H9 (cell line): ENCODE data around the gene TMEM63A. TPM values are rescaled to one million over a fixed set of nuclear protein-coding genes. Genes with fewer than 3 reads are reported as not detected.

Source experiments
- DNase-seq: peaks from one replicate; pipeline ENCODE4 v3.0.0-alpha.2; 2017
- H2AFZ ChIP-seq: one replicate; pipeline ENCODE4 v1.6.1; 2013; ENCODE audit warnings: mild to moderate bottlenecking, low read length, control low read depth, moderate library complexity
- H2AK5ac ChIP-seq: 2 replicates; pipeline ENCODE4 v1.6.1; 2013; ENCODE audit warnings: low read length, control low read depth, mixed read lengths; ENCODE audit not compliant: insufficient read length
- H2BK120ac ChIP-seq: one replicate; pipeline ENCODE4 v1.6.1; 2013; ENCODE audit warnings: low read depth, mild to moderate bottlenecking, low read length, control low read depth, inconsistent platforms; ENCODE audit not compliant: poor library complexity, severe bottlenecking
- H2BK12ac ChIP-seq: 2 replicates; pipeline ENCODE4 v1.6.1; 2013; ENCODE audit warnings: low read length, control low read depth, mixed read lengths, low read depth; ENCODE audit not compliant: insufficient read length
- H2BK15ac ChIP-seq: 2 replicates; pipeline ENCODE4 v1.6.1; 2013; ENCODE audit warnings: low read depth, low read length, control low read depth
- H2BK20ac ChIP-seq: one replicate; pipeline ENCODE4 v1.6.1; 2013; ENCODE audit warnings: low read depth, mild to moderate bottlenecking, low read length, control low read depth, inconsistent platforms; ENCODE audit not compliant: poor library complexity, severe bottlenecking
- H2BK5ac ChIP-seq: 2 replicates; pipeline ENCODE4 v1.6.1; 2013; ENCODE audit warnings: low read length, control low read depth, mixed read lengths; ENCODE audit not compliant: insufficient read length
- H3K14ac ChIP-seq: 2 replicates; pipeline ENCODE4 v1.6.1; 2013; ENCODE audit warnings: low read length, control low read depth; ENCODE audit not compliant: insufficient read depth
- H3K18ac ChIP-seq: 2 replicates; pipeline ENCODE4 v1.6.1; 2013; ENCODE audit warnings: low read depth, mild to moderate bottlenecking, mixed read lengths, low read length, control low read depth; ENCODE audit not compliant: insufficient read length
- H3K23ac ChIP-seq: 2 replicates; pipeline ENCODE4 v1.6.1; 2013; ENCODE audit warnings: low read length, control low read depth, mixed read lengths, low read depth; ENCODE audit not compliant: insufficient read length
- H3K23me2 ChIP-seq: 2 replicates; pipeline ENCODE4 v1.6.1; 2013; ENCODE audit warnings: low read depth, mild to moderate bottlenecking, mixed read lengths, low read length, control low read depth; ENCODE audit not compliant: insufficient read length, poor library complexity, severe bottlenecking
- H3K27ac ChIP-seq: 2 replicates; pipeline ENCODE4 v1.5.1; 2013; ENCODE audit warnings: low read length, control low read depth, mixed read lengths, low read depth; ENCODE audit not compliant: insufficient read length
- H3K27me3 ChIP-seq: 2 replicates; pipeline ENCODE4 v1.6.1; 2013; ENCODE audit warnings: low read length, control low read depth, inconsistent platforms; ENCODE audit not compliant: insufficient read depth
- H3K4ac ChIP-seq: 2 replicates; pipeline ENCODE4 v1.6.1; 2013; ENCODE audit warnings: low read depth, mild to moderate bottlenecking, control low read depth, inconsistent platforms, low read length, moderate library complexity
- H3K4me1 ChIP-seq: 2 replicates; pipeline ENCODE4 v1.6.1; 2013; ENCODE audit warnings: low read length, control low read depth, inconsistent platforms; ENCODE audit not compliant: insufficient read depth
- H3K4me2 ChIP-seq: 2 replicates; pipeline ENCODE4 v1.6.1; 2013; ENCODE audit warnings: low read length, control low read depth, mixed read lengths; ENCODE audit not compliant: insufficient read length, insufficient read depth
- H3K56ac ChIP-seq: 2 replicates; pipeline ENCODE4 v1.6.1; 2013; ENCODE audit warnings: low read depth, mild to moderate bottlenecking, mixed read lengths, low read length, control low read depth; ENCODE audit not compliant: insufficient read length
- H3K79me1 ChIP-seq: 2 replicates; pipeline ENCODE4 v1.6.1; 2013; ENCODE audit warnings: low read depth, mild to moderate bottlenecking, moderate library complexity, low read length, control low read depth, inconsistent platforms; ENCODE audit not compliant: insufficient read depth, poor library complexity, severe bottlenecking
- H3K79me2 ChIP-seq: 2 replicates; pipeline ENCODE4 v1.6.1; 2013; ENCODE audit warnings: low read length, control low read depth, inconsistent platforms; ENCODE audit not compliant: insufficient read depth
- H3K9ac ChIP-seq: 2 replicates; pipeline ENCODE4 v1.6.1; 2013; ENCODE audit warnings: low read length, control low read depth, mixed read lengths; ENCODE audit not compliant: insufficient read length; ENCODE audit errors: extremely low read depth
- H3K9me3 ChIP-seq: one replicate; pipeline ENCODE4 v1.6.1; 2013; ENCODE audit warnings: low read depth, low read length, inconsistent platforms; ENCODE audit not compliant: control insufficient read depth
- H3T11ph ChIP-seq: one replicate; pipeline ENCODE4 v1.6.1; 2013; ENCODE audit warnings: mild to moderate bottlenecking, low read length, control low read depth, inconsistent platforms
- H4K20me1 ChIP-seq: one replicate; pipeline ENCODE4 v1.6.1; 2013; ENCODE audit not compliant: control insufficient read depth, insufficient read length, insufficient read depth
- H4K5ac ChIP-seq: 2 replicates; pipeline ENCODE4 v1.6.1; 2013; ENCODE audit warnings: low read depth, mild to moderate bottlenecking, mixed read lengths, low read length, control low read depth; ENCODE audit not compliant: insufficient read length
- H4K8ac ChIP-seq: replicated peaks from 2 replicates; pipeline ENCODE4 v1.6.1; 2013; ENCODE audit warnings: low read length, control low read depth, mixed read lengths, low read depth; ENCODE audit not compliant: insufficient read length
- H4K91ac ChIP-seq: 2 replicates; pipeline ENCODE4 v1.6.1; 2013; ENCODE audit warnings: low read depth, mild to moderate bottlenecking, moderate library complexity, mixed read lengths, low read length, control low read depth; ENCODE audit not compliant: insufficient read length
- H3K27ac Mint-ChIP-seq, 3 experiments: 2 replicates in 2 of 3; 3 replicates in 1 of 3; pipeline ENCODE4 v1.8.0; 2020 to 2021; ENCODE audit warnings: mixed read lengths in 3 of 3, mild to moderate bottlenecking in 1 of 3, moderate library complexity in 1 of 3
- H3K27me3 Mint-ChIP-seq: 2 replicates; pipeline ENCODE4 v1.8.0; 2021; ENCODE audit warnings: low read depth, mild to moderate bottlenecking, moderate library complexity, mixed read lengths
- H3K36me3 Mint-ChIP-seq, 3 experiments: 2 replicates in 2 of 3; 3 replicates in 1 of 3; pipeline ENCODE4 v1.8.0; 2020 to 2021; ENCODE audit warnings: low read depth in 3 of 3, mixed read lengths in 3 of 3; ENCODE audit not compliant: insufficient read depth in 1 of 3
- H3K4me1 Mint-ChIP-seq, 2 experiments: 2 replicates each; pipeline ENCODE4 v1.8.0; 2020; ENCODE audit warnings: mixed read lengths in 2 of 2
- H3K4me3 Mint-ChIP-seq, 2 experiments: 2 replicates in 1 of 2; 3 replicates in 1 of 2; pipeline ENCODE4 v1.8.0; 2020 to 2021; ENCODE audit warnings: mild to moderate bottlenecking in 2 of 2, mixed read lengths in 2 of 2, moderate library complexity in 1 of 2
- H3K9me3 Mint-ChIP-seq, 2 experiments: 2 replicates in 1 of 2; 3 replicates in 1 of 2; pipeline ENCODE4 v1.8.0; 2020; ENCODE audit warnings: mild to moderate bottlenecking in 2 of 2, mixed read lengths in 2 of 2, moderate library complexity in 1 of 2
- WGBS: extraction: QIAGEN DNeasy Blood & Tissue Kit; methylation state at CpG from one replicate; pipeline ENCODE4 v1.1.7; 2013; ENCODE audit warnings: missing lambda C conversion rate, low lambda C conversion rate, mixed read lengths; ENCODE audit not compliant: insufficient read length; ENCODE audit errors: extremely low coverage; 5-methylcytosine and 5-hydroxymethylcytosine counted together
- total RNA-seq: library from RNA; stranded (reverse); gene quantifications from 2 replicates; pipeline ENCODE4 v1.2.1, GENCODE V29; 2021
- TF ChIP-seq, protein P1 (sequence below): fragments of 200-600 bp; sonication (generic); conservative IDR thresholded peaks from 3 replicates; pipeline ENCODE4 v1.8.0; 2021; ENCODE audit warnings: antibody characterized with exemption, mild to moderate bottlenecking

TMEM63A gene
- total RNA-seq, 1 experiment from 2014 or later: 75.7 TPM

DNA sequence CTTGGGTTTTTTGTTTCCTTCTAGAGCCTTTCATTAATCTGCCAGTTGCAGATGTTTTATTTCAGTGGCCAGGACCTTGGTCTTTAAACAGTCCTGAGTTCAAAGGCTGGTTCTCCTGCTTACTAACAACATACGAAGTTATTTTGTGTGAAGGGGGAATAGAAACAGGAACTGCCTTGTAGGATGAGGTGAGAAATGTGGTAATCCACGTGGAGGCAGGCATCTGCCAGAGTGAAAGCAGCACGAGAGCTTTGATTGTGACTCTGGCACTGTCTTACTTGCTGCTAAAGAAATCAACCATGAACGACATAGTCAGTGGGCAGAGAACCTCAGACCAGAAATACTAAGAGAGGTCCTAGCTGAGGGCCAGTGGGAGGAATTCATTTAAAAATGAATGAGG lies 30.4 kb downstream of the TMEM63A start:
- Mint-ChIP-seq H3K36me3 (peaks cover 76 to 94% (median 78%) of the 10 kb centered on the region in 3 experiments), H3K27ac (no peak overlapping the region), H3K4me3 (no peak overlapping the region), H3K4me1 (peaks cover 0 to 6% of the 10 kb centered on the region in 2 experiments; a peak in 3 of 4 replicates), H3K9me3 (peaks cover 5 to 9% of the 10 kb centered on the region in 2 experiments), H3K27me3 (no peaks in the 10 kb centered on the region)
- H3K23ac ChIP-seq: no peak overlapping the region
- WGBS: no CpG with 5 or more reads among the region's 4 CpGs
- H3K27me3 ChIP-seq: no peaks in the 10 kb centered on the region; the same call in 1 of the 2 replicates
- no peak overlapping the region for H2BK5ac ChIP-seq
- no peak overlapping the region for H4K91ac ChIP-seq
- no peak overlapping the region for H2BK15ac ChIP-seq
- no peak overlapping the region for H3K14ac ChIP-seq
- no peak for DNase-seq
- no peak overlapping the region for H2BK12ac ChIP-seq
- H2BK120ac ChIP-seq: no peak overlapping the region
- no peak overlapping the region for H3K4ac ChIP-seq
- no peaks in the 10 kb centered on the region for H3K79me2 ChIP-seq
- TF ChIP-seq, protein P1, sequence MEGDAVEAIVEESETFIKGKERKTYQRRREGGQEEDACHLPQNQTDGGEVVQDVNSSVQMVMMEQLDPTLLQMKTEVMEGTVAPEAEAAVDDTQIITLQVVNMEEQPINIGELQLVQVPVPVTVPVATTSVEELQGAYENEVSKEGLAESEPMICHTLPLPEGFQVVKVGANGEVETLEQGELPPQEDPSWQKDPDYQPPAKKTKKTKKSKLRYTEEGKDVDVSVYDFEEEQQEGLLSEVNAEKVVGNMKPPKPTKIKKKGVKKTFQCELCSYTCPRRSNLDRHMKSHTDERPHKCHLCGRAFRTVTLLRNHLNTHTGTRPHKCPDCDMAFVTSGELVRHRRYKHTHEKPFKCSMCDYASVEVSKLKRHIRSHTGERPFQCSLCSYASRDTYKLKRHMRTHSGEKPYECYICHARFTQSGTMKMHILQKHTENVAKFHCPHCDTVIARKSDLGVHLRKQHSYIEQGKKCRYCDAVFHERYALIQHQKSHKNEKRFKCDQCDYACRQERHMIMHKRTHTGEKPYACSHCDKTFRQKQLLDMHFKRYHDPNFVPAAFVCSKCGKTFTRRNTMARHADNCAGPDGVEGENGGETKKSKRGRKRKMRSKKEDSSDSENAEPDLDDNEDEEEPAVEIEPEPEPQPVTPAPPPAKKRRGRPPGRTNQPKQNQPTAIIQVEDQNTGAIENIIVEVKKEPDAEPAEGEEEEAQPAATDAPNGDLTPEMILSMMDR: no peak
- no peak overlapping the region for H4K5ac ChIP-seq
- H4K20me1 ChIP-seq: peaks cover 2% of the 10 kb centered on the region
- H3K79me1 ChIP-seq: no peaks in the 10 kb centered on the region
- no peaks in the 10 kb centered on the region for H3K4me1 ChIP-seq
- no peak overlapping the region for H2AK5ac ChIP-seq
- H3K4me2 ChIP-seq: no peak overlapping the region
- H4K8ac ChIP-seq: no peak overlapping the region
- no peaks in the 10 kb centered on the region for H3K23me2 ChIP-seq
- H3K27ac ChIP-seq: no peak overlapping the region
- H2BK20ac ChIP-seq: no peak overlapping the region
- no peak overlapping the region for H3K9ac ChIP-seq
- no peak overlapping the region for H3K18ac ChIP-seq
- H3K56ac ChIP-seq: no peak overlapping the region
- H3K9me3 ChIP-seq: peaks cover 4% of the 10 kb centered on the region
- H2AFZ ChIP-seq: no peak overlapping the region
- H3T11ph ChIP-seq: no peak overlapping the region
